BE2C (cell line): Measurements from ENCODE around the gene ANKFN1.

Source experiments
- DNase-seq: peaks from one replicate; pipeline ENCODE4 v3.0.0-alpha.2; 2020
- H3K27me3 ChIP-seq: fragments of 250-450 bp; sonication (Bioruptor Pico); 2 replicates; pipeline ENCODE4 v1.5.1; 2020; ENCODE audit warnings: mild to moderate bottlenecking
- H3K36me3 ChIP-seq: fragments of 250-450 bp; sonication (Bioruptor Pico); 2 replicates; pipeline ENCODE4 v1.5.1; 2020; ENCODE audit warnings: mild to moderate bottlenecking
- H3K4me1 ChIP-seq: fragments of 250-450 bp; sonication (Bioruptor Pico); 2 replicates; pipeline ENCODE4 v1.5.1; 2020
- H3K4me3 ChIP-seq: 2 replicates; pipeline ENCODE4 v1.5.1; 2011; ENCODE audit warnings: low read depth, low read length
- H3K9me3 ChIP-seq: fragments of 250-450 bp; sonication (Bioruptor Pico); 2 replicates; pipeline ENCODE4 v1.5.1; 2020
- CTCF ChIP-seq: IDR thresholded peaks from 2 replicates; pipeline ENCODE4 v1.5.1; 2012; ENCODE audit warnings: mild to moderate bottlenecking, low read depth, low read length

Gene ANKFN1

DNA sequence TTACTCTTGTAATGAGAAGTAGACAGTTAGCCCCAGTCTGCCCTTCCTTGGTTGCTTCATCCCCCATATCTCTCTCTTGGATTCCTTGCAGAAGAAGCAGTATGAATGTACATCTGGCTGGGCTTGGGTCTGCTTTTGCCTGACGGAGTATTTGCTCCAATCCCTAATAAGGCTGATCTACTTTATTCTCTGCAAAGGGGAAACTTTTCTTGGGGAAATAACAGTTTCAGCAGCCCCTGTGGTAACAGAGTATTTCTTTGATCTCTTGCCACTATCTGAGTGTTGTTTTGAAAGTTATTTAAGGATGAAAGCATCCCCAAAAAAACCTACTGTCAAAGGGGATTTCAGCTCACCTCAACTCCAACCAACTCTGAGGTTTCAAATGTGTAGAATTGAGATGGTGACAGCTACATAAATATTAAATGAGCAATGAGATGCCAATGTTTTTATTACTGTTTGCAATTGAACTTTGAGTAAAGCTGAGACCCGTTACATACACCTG, 271.3 kb downstream of the ANKFN1 start:
- H3K4me1 ChIP-seq = no peaks in the 10 kb centered on the region
- DNase-seq = no peak
- H3K27me3 ChIP-seq = no peaks in the 10 kb centered on the region
- TF ChIP-seq CTCF = no peak
- no peaks in the 10 kb centered on the region for H3K9me3 ChIP-seq
- H3K36me3 ChIP-seq = no peaks in the 10 kb centered on the region
- no peak overlapping the region for H3K4me3 ChIP-seq

DNA sequence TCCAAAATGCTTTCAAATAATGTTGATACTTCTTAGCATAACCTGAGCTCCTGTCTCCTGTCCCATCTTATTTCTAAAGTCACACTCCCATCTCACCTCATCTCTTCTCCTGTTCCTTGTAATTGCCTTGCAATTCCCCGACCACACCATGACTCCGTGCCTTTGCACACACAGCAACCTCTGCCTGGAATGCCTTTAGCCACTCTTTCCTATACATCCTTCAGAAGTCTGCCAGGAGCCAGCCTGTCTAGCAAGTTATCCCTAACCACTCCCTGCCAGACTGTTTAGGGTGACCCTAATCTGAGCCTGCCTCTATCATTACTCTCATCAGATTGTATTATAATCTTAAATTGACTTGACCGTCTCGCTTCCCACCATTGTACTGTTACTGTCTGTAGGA, 272.2 kb downstream of the ANKFN1 start:
- TF ChIP-seq CTCF = no peak
- H3K9me3 ChIP-seq = no peaks in the 10 kb centered on the region
- no peaks in the 10 kb centered on the region for H3K36me3 ChIP-seq
- no peaks in the 10 kb centered on the region for H3K4me1 ChIP-seq
- no peak for DNase-seq
- H3K27me3 ChIP-seq = no peaks in the 10 kb centered on the region
- H3K4me3 ChIP-seq = no peak overlapping the region

GRCh38 chr17:56426901-56427300, 273.6 kb downstream of the ANKFN1 start:
- H3K27me3 ChIP-seq = no peaks in the 10 kb centered on the region
- H3K4me3 ChIP-seq = no peak overlapping the region
- no peaks in the 10 kb centered on the region for H3K4me1 ChIP-seq
- no peaks in the 10 kb centered on the region for H3K9me3 ChIP-seq
- no peaks in the 10 kb centered on the region for H3K36me3 ChIP-seq
- DNase-seq = no peak
- no peak for TF ChIP-seq CTCF

DNA sequence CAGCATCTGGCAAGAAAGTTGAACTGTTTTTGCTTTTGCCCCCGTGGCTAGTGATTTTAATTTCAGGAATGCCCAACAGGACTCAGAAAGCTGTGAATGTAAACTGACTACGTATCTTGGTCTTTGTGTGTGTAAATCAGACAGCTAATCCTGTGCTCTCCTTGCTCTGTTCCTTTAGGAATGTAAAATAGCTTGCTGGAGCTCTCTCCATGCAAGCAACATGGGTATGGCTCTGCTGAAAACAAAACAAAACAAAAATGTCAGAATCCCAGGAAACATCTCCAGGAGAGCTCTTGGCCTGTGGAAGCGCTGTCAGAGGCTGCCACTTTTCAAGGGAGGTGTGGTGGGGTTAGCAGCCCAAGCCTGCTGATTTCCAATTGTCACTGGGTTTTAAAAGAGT, 278.5 kb downstream of the ANKFN1 start:
- H3K27me3 ChIP-seq = peaks cover 8% of the 10 kb centered on the region
- no peaks in the 10 kb centered on the region for H3K9me3 ChIP-seq
- no peak for TF ChIP-seq CTCF
- H3K4me3 ChIP-seq = no peak overlapping the region
- H3K36me3 ChIP-seq = no peaks in the 10 kb centered on the region
- DNase-seq = no peak
- no peaks in the 10 kb centered on the region for H3K4me1 ChIP-seq

GRCh38 chr17:56432443-56432842, 279.2 kb downstream of the ANKFN1 start:
- peaks cover 8% of the 10 kb centered on the region for H3K27me3 ChIP-seq
- H3K4me1 ChIP-seq = no peaks in the 10 kb centered on the region
- DNase-seq = no peak
- no peak overlapping the region for H3K4me3 ChIP-seq
- TF ChIP-seq CTCF = no peak
- no peaks in the 10 kb centered on the region for H3K36me3 ChIP-seq
- no peaks in the 10 kb centered on the region for H3K9me3 ChIP-seq

GRCh38 chr17:56434610-56435009, 281.3 kb downstream of the ANKFN1 start:
- H3K27me3 ChIP-seq = peaks cover 8% of the 10 kb centered on the region
- H3K9me3 ChIP-seq = no peaks in the 10 kb centered on the region
- H3K4me3 ChIP-seq = no peak overlapping the region
- H3K36me3 ChIP-seq = no peaks in the 10 kb centered on the region
- no peak for TF ChIP-seq CTCF
- no peaks in the 10 kb centered on the region for H3K4me1 ChIP-seq
- no peak for DNase-seq
